WTC11 (cell line): ENCODE data around the gene PLA2G12A. TPM values are rescaled to one million over a fixed set of nuclear protein-coding genes. Genes with fewer than 3 reads are reported as not detected.

ENCODE experiments used
- ATAC-seq: fragments of 200-7000 bp; cut with Tn5 transposase; 2 replicates; pipeline ENCODE4 v1.10.0; 2021; ENCODE audit warnings: mild to moderate bottlenecking, moderate library complexity
- CTCF ChIA-PET: fragments of 300-600 bp; sonication (Branson Sonifier 250); formaldehyde crosslinking; loops from one replicate; lab custom pipeline; 2021; ENCODE audit warnings: antibody characterized with exemption; lab: Charles Lee
- POLR2A ChIA-PET: fragments of 350-600 bp; sonication (Branson Sonifier 250); formaldehyde crosslinking; loops from one replicate; lab custom pipeline; 2021; ENCODE audit warnings: antibody characterized with exemption; lab: Charles Lee
- DNase-seq: peaks from one replicate; pipeline ENCODE4 v3.0.0; 2021; ENCODE audit warnings: low spot score
- H3K27ac Mint-ChIP-seq: 2 replicates; pipeline ENCODE4 v1.8.0; 2021; ENCODE audit warnings: mixed read lengths
- H3K27me3 Mint-ChIP-seq: 2 replicates; pipeline ENCODE4 v1.8.0; 2021; ENCODE audit warnings: low read depth, mild to moderate bottlenecking, moderate library complexity, mixed read lengths
- H3K36me3 Mint-ChIP-seq: 2 replicates; pipeline ENCODE4 v1.8.0; 2021; ENCODE audit warnings: mixed read lengths
- H3K4me1 Mint-ChIP-seq: 2 replicates; pipeline ENCODE4 v1.8.0; 2022; ENCODE audit warnings: mixed read lengths
- H3K4me3 Mint-ChIP-seq: 2 replicates; pipeline ENCODE4 v1.8.0; 2021; ENCODE audit warnings: mild to moderate bottlenecking, moderate library complexity, mixed read lengths
- H3K9me3 Mint-ChIP-seq: 2 replicates; pipeline ENCODE4 v1.8.0; 2021; ENCODE audit warnings: mixed read lengths
- GRHL2 ChIP-seq: fragments of 250-450 bp; sonication (Bioruptor Pico); IDR thresholded peaks from 2 replicates; pipeline ENCODE4 v1.8.0; 2022; ENCODE audit warnings: mild to moderate bottlenecking, moderate library complexity; ENCODE audit not compliant: insufficient replicate concordance, severe bottlenecking
- KAT7 ChIP-seq: sonication (generic); formaldehyde crosslinking; IDR thresholded peaks from 2 replicates; pipeline ENCODE4 v1.8.1; 2023; ENCODE audit warnings: missing genetic modification reagents, mild to moderate bottlenecking, borderline replicate concordance
- MYBL2 ChIP-seq: sonication (generic); formaldehyde crosslinking; IDR thresholded peaks from 2 replicates; pipeline ENCODE4 v1.8.1; 2023; ENCODE audit warnings: mild to moderate bottlenecking, moderate library complexity, missing genetic modification reagents
- NFATC4 ChIP-seq: fragments of 250-450 bp; sonication (Bioruptor Pico); IDR thresholded peaks from 2 replicates; pipeline ENCODE4 v1.9.0; 2021; ENCODE audit warnings: mild to moderate bottlenecking
- PRRX2 ChIP-seq: fragments of 250-450 bp; sonication (Bioruptor Pico); IDR thresholded peaks from 2 replicates; pipeline ENCODE4 v1.8.0; 2021; ENCODE audit warnings: mild to moderate bottlenecking
- SOX15 ChIP-seq: fragments of 250-450 bp; sonication (Bioruptor Pico); IDR thresholded peaks from 2 replicates; pipeline ENCODE4 v1.9.0; 2021; ENCODE audit warnings: mild to moderate bottlenecking
- TEAD4 ChIP-seq: sonication (generic); formaldehyde crosslinking; IDR thresholded peaks from 2 replicates; pipeline ENCODE4 v1.8.0; 2022; ENCODE audit warnings: mild to moderate bottlenecking, missing genetic modification reagents
- ZNF219 ChIP-seq: sonication (generic); formaldehyde crosslinking; IDR thresholded peaks from 2 replicates; pipeline ENCODE4 v1.8.0; 2023; ENCODE audit warnings: missing genetic modification reagents, mild to moderate bottlenecking, borderline replicate concordance
- total RNA-seq: library from RNA; stranded (reverse); gene quantifications from 3 replicates; pipeline ENCODE4 v1.2.3, GENCODE V29; 2021
- TF ChIP-seq, protein P1 (sequence below): sonication (generic); formaldehyde crosslinking; IDR thresholded peaks from 2 replicates; pipeline ENCODE4 v1.8.0; 2022; ENCODE audit warnings: mild to moderate bottlenecking, missing genetic modification reagents
- TF ChIP-seq, protein P2 (sequence below): sonication (generic); formaldehyde crosslinking; IDR thresholded peaks from 2 replicates; pipeline ENCODE4 v1.8.1; 2023; ENCODE audit warnings: mild to moderate bottlenecking, missing genetic modification reagents, moderate library complexity
- TF ChIP-seq, protein P3 (sequence below): sonication (generic); formaldehyde crosslinking; IDR thresholded peaks from 2 replicates; pipeline ENCODE4 v1.8.0; 2022; ENCODE audit warnings: mild to moderate bottlenecking, missing genetic modification reagents
- TF ChIP-seq, protein P4 (sequence below): fragments of 200-600 bp; IDR thresholded peaks from 2 replicates; pipeline ENCODE4 v1.8.0; 2022; ENCODE audit warnings: antibody characterized with exemption
- TF ChIP-seq, protein P5 (sequence below): sonication (generic); formaldehyde crosslinking; IDR thresholded peaks from 2 replicates; pipeline ENCODE4 v1.8.1; 2022; ENCODE audit warnings: low read depth, mild to moderate bottlenecking, moderate library complexity, missing genetic modification reagents, borderline replicate concordance

The PLA2G12A gene
- total RNA-seq, 1 experiment from 2014 or later = 47.3 TPM

DNA sequence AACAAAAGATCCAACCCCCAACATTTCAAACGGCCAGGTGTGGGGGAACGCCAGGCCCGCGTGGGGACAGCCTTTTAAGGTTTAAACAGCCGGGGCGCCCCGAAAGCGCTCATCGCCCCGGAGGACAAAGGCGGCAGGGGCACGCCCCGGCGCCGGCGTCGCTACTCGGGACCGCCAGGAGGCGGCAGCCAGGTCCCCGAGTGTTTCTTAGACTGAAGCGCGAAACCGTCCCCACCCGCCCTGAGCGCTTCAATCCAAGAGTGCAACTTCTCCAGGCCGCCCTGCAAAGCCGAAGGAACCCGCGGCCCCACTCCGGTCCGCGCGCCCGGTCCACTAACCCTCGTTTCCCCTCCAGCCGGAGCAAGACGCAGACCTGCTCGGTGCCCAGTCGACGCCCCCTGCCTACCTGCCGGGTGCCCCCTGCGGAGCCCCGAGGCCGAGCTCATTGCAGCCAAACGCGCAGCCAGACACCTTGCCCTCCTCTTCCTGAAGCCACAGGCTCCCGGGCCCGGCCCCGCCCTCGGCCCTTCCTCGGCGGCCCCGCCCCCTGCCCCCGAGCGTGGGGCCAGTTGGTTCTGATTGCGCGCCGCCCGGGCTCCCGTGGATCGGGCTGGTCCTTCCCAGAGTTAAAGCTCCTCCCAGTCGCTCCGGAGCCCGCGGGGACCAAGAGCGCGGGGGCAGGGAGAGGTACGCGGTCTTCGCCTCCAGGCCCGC lies 26.8 kb downstream of the PLA2G12A start, which contains the start of gene CASP6 (continued):
- TF ChIP-seq PRRX2 (CRISPR knock-in tag) (no peak; the same call in 1 of the 2 replicates), ZNF219 (CRISPR knock-in tag) (0 out of 2 replicates have a peak, but pooled peaks have one; percentile 24), SOX15 (no peak), NFATC4 (CRISPR knock-in tag) (0 out of 2 replicates have a peak, but pooled peaks have one; percentile 46)
- TF ChIP-seq, protein P1, sequence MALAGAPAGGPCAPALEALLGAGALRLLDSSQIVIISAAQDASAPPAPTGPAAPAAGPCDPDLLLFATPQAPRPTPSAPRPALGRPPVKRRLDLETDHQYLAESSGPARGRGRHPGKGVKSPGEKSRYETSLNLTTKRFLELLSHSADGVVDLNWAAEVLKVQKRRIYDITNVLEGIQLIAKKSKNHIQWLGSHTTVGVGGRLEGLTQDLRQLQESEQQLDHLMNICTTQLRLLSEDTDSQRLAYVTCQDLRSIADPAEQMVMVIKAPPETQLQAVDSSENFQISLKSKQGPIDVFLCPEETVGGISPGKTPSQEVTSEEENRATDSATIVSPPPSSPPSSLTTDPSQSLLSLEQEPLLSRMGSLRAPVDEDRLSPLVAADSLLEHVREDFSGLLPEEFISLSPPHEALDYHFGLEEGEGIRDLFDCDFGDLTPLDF (CRISPR knock-in tag) = no peak

DNA sequence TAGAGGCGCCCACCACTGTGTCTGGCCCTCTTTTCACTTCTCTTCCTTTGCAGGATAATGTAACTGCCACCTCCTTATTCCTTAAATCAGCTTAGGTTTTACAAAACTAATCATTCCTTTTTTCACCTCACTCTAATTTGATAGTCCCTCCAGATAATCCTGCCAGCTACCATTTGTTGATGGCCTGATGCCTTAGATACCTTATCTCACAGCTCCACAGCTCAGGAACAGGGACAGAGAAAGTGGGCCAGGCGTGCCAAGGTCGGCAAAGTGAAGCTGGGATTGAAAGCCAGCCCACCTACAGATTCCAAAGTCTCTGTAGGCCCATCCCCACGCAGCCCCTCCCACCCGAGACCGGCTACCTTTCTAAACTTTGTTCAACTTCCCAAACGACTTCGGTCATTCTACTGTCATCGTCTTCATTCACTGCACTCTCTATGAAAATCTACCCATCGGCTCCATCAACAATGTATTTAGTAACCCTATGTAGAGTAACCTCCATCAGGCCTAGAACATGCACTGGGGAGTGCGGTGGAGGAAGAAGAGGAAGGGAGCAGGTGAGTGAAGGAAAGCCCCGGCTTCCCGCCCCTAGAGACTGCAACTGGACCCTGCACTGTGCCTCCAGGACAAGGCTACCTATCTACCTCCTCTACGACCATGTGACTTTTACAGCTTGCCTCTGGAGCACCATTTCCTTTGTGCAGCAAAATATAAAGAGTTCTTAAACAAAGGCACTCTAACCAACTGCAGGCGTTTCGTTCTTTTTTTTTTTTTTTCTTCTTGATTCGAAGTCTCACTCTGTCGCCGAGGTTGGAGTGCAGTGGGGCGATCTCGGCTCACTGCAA lies 28.1 kb downstream of the PLA2G12A start:
- Mint-ChIP-seq H3K36me3 (peaks cover 13% of the 10 kb centered on the region), H3K4me3 (peak overlapping the region; percentile 90), H3K27ac (peak overlapping the region; percentile 93), H3K4me1 (peaks cover 19% of the 10 kb centered on the region), H3K27me3 (no peaks in the 10 kb centered on the region), H3K9me3 (peaks cover 7% of the 10 kb centered on the region; the same call in 1 of the 2 replicates)
- no peak for TF ChIP-seq MYBL2 (CRISPR knock-in tag)
- TF ChIP-seq, protein P2, sequence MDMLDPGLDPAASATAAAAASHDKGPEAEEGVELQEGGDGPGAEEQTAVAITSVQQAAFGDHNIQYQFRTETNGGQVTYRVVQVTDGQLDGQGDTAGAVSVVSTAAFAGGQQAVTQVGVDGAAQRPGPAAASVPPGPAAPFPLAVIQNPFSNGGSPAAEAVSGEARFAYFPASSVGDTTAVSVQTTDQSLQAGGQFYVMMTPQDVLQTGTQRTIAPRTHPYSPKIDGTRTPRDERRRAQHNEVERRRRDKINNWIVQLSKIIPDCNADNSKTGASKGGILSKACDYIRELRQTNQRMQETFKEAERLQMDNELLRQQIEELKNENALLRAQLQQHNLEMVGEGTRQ (CRISPR knock-in tag) = peak; percentile 54; the same call in 1 of the 2 replicates
- TF ChIP-seq GRHL2 = no peak
- TF ChIP-seq, protein P3, sequence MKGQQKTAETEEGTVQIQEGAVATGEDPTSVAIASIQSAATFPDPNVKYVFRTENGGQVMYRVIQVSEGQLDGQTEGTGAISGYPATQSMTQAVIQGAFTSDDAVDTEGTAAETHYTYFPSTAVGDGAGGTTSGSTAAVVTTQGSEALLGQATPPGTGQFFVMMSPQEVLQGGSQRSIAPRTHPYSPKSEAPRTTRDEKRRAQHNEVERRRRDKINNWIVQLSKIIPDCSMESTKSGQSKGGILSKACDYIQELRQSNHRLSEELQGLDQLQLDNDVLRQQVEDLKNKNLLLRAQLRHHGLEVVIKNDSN (CRISPR knock-in tag) = 0 out of 2 replicates have a peak, but pooled peaks have one; percentile 15
- 0 out of 2 replicates have a peak, but pooled peaks have one; percentile 23 for TF ChIP-seq PRRX2 (CRISPR knock-in tag)
- ATAC-seq (peak; percentile 56), DNase-seq (peak; percentile 27)
- ChIA-PET CTCF (interaction anchor here (0.6 to 4.9 kb wide), 7 partner anchors 10 to 276 kb away, joined by 3 to 31 read pairs (median 4); no protein-coding TSS in a partner anchor), POLR2A (interaction anchor here (0.7 to 1.3 kb wide), 3 partner anchors 27 to 114 kb away, joined by 3 read pairs; partner anchors contain the start of gene PLA2G12A)

DNA sequence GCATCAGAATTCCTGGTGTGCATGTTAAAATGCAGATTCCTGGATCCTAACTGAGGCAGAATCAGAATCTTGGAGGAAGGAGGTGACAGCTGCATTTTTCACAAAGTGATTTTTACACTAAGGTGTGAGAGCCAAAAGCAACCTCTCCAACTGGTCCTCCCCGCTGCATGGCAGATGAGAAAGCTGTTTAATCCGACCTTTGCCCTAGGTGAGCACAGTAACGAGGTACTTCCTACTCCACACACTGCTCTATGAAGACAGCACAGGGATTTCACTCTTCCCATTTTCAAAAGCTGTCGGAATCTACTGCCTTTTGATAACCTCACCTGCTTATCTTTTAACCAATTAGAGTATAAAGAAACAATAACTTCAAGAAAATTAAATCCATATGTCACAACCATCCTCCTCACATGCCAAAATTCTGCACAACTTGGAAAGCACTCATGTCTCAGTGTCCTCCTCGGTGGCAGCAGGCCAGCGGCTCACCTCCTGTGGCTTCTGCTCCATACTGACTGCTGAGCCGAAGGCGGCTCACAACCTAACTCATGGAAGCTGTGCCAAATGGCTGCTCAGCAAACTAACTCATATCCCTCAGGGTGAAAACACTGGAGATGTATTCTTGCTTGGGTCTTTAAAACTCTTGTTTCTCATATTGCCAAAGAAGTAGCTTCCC lies 30.2 kb downstream of the PLA2G12A start:
- no peak overlapping the region for H3K4me3 Mint-ChIP-seq
- peaks cover 7% of the 10 kb centered on the region; the same call in 1 of the 2 replicates for H3K9me3 Mint-ChIP-seq
- TF ChIP-seq, protein P4, sequence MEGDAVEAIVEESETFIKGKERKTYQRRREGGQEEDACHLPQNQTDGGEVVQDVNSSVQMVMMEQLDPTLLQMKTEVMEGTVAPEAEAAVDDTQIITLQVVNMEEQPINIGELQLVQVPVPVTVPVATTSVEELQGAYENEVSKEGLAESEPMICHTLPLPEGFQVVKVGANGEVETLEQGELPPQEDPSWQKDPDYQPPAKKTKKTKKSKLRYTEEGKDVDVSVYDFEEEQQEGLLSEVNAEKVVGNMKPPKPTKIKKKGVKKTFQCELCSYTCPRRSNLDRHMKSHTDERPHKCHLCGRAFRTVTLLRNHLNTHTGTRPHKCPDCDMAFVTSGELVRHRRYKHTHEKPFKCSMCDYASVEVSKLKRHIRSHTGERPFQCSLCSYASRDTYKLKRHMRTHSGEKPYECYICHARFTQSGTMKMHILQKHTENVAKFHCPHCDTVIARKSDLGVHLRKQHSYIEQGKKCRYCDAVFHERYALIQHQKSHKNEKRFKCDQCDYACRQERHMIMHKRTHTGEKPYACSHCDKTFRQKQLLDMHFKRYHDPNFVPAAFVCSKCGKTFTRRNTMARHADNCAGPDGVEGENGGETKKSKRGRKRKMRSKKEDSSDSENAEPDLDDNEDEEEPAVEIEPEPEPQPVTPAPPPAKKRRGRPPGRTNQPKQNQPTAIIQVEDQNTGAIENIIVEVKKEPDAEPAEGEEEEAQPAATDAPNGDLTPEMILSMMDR = no peak
- TF ChIP-seq TEAD4 (CRISPR knock-in tag) = no peak
- TF ChIP-seq KAT7 (CRISPR knock-in tag) = no peak
- TF ChIP-seq, protein P5, sequence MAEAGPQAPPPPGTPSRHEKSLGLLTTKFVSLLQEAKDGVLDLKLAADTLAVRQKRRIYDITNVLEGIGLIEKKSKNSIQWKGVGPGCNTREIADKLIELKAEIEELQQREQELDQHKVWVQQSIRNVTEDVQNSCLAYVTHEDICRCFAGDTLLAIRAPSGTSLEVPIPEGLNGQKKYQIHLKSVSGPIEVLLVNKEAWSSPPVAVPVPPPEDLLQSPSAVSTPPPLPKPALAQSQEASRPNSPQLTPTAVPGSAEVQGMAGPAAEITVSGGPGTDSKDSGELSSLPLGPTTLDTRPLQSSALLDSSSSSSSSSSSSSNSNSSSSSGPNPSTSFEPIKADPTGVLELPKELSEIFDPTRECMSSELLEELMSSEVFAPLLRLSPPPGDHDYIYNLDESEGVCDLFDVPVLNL = no peak
- H3K4me1 Mint-ChIP-seq = peaks cover 19% of the 10 kb centered on the region
- ATAC-seq = no peak
- H3K36me3 Mint-ChIP-seq = peaks cover 23% of the 10 kb centered on the region
- no peaks in the 10 kb centered on the region for H3K27me3 Mint-ChIP-seq
- DNase-seq = no peak
- ChIA-PET CTCF (interaction anchor here (4.9 kb wide), 1 partner anchor 105 kb away, joined by 31 read pairs; no protein-coding TSS in a partner anchor), POLR2A (no interaction called here)
- no peak overlapping the region; the same call in 1 of the 2 replicates for H3K27ac Mint-ChIP-seq
